DMS53 (cell line): Measurements from ENCODE around the gene RHEB.
A peak's percentile ranks its signal among the peaks of the same experiment; 100 is the strongest.

Source experiments
- DNase-seq: peaks from one replicate; lab custom pipeline; 2025; lab: John Stamatoyannopoulos, UW

Gene RHEB

GRCh38 chr7:151529842-151530241 lies 10.1 kb upstream of the RHEB start:
- no peak for DNase-seq

- DNase-seq, result no peak
These were observed 5.2 kb upstream of the RHEB start for GRCh38 chr7:151524845-151525244.

- peak; percentile 90 for DNase-seq
These were observed 4.6 kb upstream of the RHEB start for GRCh38 chr7:151524331-151524730.

- DNase-seq, result peak; percentile 91
These were observed 945 bp upstream of the RHEB start for GRCh38 chr7:151520419-151521261.

- DNase-seq, result peak; percentile 72
These were observed 539 bp downstream of the RHEB start for GRCh38 chr7:151518947-151519764.

- DNase-seq, result peak; percentile 81
These were observed 1.4 kb downstream of the RHEB start for GRCh38 chr7:151518105-151518946.

- no peak for DNase-seq
These were observed 2.0 kb downstream of the RHEB start for GRCh38 chr7:151517601-151518104.

- DNase-seq, result no peak
These were observed 4.5 kb downstream of the RHEB start for GRCh38 chr7:151515276-151515565.

- DNase-seq, result no peak
These were observed 5.0 kb downstream of the RHEB start for GRCh38 chr7:151514461-151515275.

GRCh38 chr7:151513133-151513532 lies 6.6 kb downstream of the RHEB start:
- no peak for DNase-seq

- DNase-seq, result no peak
These were observed 7.3 kb downstream of the RHEB start for GRCh38 chr7:151512353-151512752.

GRCh38 chr7:151511946-151512345 lies 7.7 kb downstream of the RHEB start:
- no peak for DNase-seq

- no peak for DNase-seq
These were observed 8.4 kb downstream of the RHEB start for GRCh38 chr7:151511270-151511669.

GRCh38 chr7:151509670-151510333 lies 9.9 kb downstream of the RHEB start:
- DNase-seq, result no peak

- no peak for DNase-seq
These were observed 10.7 kb downstream of the RHEB start for GRCh38 chr7:151508991-151509390.

- no peak for DNase-seq
These were observed 11.9 kb downstream of the RHEB start for GRCh38 chr7:151507806-151508205.

- peak; percentile 40 for DNase-seq
These were observed 12.8 kb downstream of the RHEB start for GRCh38 chr7:151506901-151507382.

- no peak for DNase-seq
These were observed 13.7 kb downstream of the RHEB start for GRCh38 chr7:151505836-151506468.

GRCh38 chr7:151505433-151505832 lies 14.3 kb downstream of the RHEB start:
- DNase-seq, result peak; percentile 21

GRCh38 chr7:151504715-151505326 lies 14.9 kb downstream of the RHEB start:
- DNase-seq, result no peak
